ENCODE results near the gene MORF4L2.
A peak's percentile ranks its signal among the peaks of the same experiment; 100 is the strongest.

MORF4L2 gene, protein sequence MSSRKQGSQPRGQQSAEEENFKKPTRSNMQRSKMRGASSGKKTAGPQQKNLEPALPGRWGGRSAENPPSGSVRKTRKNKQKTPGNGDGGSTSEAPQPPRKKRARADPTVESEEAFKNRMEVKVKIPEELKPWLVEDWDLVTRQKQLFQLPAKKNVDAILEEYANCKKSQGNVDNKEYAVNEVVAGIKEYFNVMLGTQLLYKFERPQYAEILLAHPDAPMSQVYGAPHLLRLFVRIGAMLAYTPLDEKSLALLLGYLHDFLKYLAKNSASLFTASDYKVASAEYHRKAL

DNA sequence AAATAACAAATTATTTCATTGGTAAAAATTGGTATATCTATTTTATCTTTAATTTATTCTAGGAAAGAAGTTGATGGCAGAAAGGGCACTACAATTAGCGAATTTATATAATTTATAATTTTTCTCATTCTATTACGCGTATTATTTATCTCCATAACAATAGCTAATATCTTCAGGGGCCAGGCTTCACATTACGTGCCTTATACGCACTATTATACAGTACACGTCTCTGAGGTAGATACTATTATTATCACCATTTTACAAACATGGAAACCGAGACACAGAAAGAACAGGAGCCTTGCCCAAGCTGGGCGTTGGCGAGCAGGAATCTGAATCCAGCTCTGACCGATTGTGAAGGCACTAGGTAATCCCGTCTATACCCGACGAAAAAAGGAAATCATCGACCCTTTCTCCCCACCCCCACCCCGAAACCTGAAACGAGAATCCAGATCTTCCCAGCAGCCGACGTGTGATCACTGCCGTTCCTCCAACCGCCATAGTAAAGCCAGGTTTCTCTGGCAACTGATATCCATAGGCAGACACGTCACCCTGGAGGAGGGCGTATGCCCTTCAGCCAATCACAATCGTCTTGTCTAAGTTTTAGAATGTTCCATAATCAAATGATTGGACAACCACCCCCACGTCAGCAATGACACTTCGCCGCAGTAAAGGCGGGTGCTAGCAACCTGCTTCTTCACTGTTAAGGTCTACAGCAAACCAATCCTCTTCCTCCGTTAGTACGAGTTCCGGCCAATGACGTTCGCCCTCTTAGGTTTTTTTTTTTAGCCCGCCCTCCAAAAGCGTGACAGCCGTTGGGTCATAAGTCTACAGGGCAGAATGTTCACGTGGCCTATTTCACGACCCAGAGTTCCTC lies at the start of gene MORF4L2:
Gene MORF4L2 (minus strand): TSS at position 501 of the 874 bp plus-strand sequence. CDS start 9,672 bp downstream, outside the sequence.
- DNase-seq (ENCODE audit: low read depth, low spot score) = peak; percentile 97

DNA sequence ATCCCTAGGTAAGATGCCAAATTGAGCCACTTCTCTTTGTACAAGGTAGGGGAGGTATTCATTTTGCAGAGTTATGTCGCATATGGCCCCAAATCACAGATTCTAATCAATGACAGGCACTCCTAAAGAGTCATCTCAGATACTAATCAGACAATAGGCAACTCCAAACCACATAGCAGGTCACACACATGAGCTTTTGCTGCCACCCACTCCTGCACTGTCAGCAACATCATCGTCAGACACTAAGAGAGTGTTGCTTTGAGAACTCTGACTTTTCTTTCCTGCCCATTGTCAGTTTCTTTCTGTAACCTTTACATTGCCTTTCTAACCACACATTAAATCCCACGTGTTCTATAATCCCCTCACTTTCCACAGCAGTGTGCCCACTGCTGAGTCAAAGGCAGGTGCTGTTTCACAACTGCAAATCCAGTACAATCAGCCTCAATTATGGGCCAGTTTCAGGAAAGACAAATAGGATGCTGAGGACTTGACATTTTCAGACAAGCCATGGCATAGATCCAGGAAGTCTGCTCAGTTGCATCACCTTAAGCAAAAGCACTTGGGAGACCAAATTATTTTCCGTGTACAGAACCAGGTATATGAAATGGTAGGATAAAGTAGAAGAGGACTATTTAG lies 47.7 kb upstream of the MORF4L2 start:
- no peak for DNase-seq (ENCODE audit: low read depth, low spot score)

DNA sequence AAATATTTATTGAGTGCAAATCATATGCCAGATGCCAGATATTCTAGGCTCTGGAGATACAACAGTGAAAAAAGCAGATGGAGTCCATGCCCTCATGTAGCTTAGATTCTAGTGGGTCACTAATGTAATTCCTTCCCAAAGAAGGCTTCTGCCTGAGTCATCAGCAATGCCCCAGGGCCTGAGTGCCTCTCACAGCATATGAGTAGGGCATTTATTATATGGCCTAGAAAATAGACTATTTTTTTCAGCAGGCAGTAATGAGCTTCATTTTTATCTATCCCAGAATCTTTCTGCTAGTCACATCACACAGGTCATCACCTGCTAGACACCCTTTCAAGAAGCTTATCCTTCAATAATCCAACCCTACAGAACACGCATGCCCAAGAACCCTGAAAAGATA lies 46.5 kb upstream of the MORF4L2 start:
- DNase-seq (ENCODE audit: low read depth, low spot score) = no peak

DNA sequence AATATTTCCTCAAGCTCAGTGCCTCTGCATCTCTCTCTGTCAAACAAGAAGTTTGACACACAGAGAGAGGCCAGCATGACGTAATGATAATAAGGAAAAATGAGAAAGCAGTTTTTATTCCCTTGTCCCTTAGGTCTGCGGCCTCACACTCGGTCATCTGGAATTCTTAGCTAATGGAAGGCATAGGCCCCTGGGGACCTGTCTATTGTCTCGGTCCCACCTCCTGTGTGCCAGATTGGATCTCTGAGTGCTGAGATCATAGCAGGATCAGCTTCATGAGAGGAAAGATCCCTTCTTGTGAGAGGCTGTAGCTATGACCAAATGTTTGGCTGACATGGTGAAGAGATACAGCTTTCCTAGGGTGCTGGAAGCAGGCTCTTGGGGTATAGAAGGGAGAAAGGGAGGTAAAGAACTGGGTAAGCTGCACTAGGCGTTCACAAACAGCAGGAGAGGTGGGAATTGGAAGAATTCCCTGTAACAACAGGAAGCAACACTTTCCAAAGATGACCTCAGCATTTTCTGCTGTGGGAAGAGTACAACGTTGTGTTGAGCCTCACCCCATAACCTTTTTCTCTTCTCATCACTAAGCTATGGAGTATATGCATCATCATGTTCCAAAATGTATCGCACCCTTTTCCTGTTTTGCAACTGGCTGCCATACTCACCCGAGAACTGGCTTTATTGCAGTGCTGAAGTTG lies 44.4 kb upstream of the MORF4L2 start:
- no peak for DNase-seq (ENCODE audit: low read depth, low spot score)

DNA sequence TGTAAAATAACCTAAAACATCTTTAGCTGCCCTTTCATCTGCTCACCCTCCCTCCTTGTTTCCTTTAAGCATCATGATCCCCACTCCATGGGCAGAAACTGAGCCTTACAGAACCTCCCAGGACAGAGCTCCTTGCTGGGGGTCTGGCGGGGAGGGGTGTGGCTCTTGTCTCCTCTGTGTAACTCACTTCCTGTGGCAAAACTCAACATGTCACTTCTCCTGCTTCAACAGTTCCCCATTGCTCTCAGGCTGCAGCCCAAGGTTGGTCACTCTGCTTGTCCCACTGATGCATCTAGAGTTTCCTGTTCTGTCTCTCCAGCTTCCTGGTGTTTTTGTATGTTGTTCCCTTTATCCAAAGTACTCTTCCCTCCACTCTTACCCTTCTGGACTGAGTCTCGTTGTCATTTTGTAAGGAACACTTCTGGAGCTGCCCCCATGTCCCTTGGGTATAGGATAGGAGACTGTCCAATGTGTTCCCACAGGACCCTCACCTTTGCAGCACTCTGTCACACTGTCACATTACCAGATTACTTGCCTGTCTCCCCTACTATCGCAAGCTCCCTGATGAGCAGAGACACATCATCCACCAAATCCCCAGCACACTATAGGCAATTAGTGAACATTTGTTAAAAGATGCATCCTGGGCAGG lies 43.8 kb upstream of the MORF4L2 start:
- no peak for DNase-seq (ENCODE audit: low read depth, low spot score)

DNA sequence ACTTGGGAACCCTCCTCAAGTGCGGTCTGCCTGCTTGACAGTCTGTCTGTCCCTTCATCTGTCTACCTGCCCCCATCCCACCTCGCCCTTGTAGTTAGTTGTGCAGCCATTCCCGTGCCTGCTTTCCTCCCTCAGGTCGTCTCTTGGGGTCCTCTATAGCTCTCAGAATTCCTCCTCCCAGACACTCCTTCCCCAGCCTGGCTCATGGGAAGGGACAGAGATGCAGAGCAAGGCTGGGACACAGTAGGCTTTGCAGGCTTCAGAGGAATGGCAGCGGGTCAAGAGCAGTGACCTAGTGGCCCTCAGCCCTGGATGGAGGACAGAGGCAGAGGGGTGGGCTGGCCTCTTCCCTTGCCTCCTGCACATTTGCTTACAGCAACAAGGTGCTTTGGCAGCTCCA lies 42.5 kb upstream of the MORF4L2 start:
- DNase-seq (ENCODE audit: low read depth, low spot score) = no peak

DNA sequence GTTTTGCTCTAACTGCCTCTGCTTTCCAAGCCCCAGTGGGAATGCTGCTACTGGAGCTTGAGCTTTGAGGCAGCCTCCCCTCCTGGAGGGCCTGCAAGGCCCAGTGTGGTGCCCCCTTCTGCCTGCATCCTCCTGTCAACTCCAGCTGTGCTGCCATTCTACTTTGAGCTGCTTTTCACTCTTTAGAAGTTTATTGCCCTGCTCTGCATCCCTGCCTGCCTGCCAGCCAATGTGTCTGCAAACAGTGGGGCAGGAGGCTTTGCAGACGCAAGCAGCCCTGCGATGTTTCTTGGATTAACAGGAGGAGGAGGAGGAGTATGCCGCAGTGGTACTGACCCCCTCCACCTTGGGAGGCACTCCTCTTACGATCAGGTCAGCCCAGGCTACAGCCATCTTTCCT lies 40.6 kb upstream of the MORF4L2 start:
- no peak for DNase-seq (ENCODE audit: low read depth, low spot score)

DNA sequence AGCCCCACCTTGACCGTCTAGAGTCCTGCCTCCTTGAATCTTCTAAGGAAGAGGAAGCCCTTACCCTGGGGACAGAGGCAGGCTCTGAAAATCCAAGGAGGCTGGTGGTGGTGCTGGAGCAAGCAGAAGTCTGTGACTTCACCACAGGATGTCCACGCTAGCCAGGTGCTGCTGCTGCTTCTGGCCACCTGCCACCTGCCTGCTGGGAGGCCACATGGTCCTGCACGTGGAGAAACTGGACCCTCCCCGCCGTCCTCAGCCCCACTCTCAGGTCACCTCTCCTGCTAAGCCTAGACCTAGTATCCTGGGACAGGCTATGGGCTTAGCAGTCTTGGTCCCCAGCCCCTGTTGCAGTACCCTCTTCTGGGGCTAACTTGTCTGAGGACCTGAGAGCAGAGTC lies 40.0 kb upstream of the MORF4L2 start:
- DNase-seq (ENCODE audit: low read depth, low spot score) = no peak

DNA sequence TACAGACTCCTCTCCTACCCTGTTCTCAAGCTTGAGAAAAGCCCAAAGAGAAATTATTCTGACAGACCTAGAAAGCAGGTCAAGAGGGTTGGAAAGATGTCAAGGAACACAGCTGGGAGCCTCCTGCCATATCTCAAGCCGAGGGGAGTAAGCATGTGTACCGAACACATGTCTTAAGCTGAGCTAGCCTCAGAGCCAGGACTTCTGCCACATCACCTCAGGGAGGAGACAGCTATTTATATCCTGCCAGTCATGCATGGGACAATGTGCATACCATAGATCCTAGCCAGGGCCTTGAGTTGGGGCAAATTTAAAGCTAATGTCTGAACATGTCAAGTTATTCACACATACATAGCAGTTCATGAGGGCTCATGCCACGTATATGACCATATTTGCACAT lies 36.0 kb upstream of the MORF4L2 start:
- no peak for DNase-seq (ENCODE audit: low read depth, low spot score)

DNA sequence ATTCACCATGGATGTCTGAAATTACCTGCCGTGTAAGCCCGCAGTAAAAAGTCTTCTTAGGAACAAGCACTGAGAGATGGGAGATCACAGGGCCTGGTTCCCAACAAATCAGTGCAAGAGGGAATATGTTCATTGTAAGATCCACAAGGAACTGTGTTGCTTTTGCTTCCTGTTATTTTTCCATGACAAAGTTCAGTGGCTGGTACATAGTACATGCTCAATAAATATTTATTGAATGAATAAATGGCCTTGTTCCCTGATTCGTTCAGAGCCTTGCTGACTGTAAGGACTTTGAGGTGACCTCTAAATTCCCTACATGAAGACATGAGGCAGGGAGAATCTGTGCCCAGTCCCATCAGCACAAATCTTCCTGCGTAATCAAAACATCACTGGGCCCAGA lies 31.6 kb upstream of the MORF4L2 start:
- no peak for DNase-seq (ENCODE audit: low read depth, low spot score)

DNA sequence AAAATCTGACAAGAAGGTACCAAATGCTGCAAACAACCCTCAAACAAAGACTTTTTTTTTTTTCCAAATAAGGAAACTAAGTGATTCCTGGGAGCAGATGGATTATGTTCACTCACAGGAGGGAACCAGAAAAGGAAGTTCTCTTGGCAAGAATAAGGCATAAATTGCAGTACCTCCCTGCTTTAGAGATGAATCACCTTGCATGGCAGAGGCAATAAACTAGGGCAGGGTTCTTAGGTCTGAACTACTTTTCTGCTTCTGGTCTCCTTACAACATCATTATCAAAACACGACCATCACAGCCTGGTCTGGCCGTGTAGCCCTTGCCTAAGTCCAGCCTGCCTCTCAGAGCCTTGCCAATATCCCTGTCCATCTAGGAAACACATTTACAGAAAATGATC lies 30.5 kb upstream of the MORF4L2 start:
- DNase-seq (ENCODE audit: low read depth, low spot score) = no peak

DNA sequence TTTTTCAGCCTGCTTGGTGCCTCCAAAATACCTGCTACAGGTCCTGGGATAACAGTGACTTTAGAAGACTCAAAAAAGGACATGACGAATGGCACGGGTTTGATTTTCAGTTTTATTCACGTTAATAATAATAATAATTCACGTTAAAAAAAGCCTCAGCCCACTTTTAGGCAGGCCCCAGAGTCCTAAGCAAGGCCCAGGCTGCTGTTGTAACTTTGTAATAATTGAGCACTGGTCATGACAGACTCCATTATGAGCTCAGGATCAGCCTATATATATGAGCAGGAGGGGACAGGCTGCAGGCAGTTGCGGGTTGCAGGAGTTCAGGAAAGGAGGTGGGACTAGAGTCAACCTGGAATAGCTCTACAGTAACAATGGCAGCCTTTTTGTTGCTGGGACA lies 24.1 kb upstream of the MORF4L2 start, which contains the start of gene TMEM31:
Gene TMEM31 (plus strand): TSS at position 301 of the 400 bp plus-strand sequence. CDS start 1,350 bp downstream, outside the sequence.
- no peak for DNase-seq (ENCODE audit: low read depth, low spot score)

DNA sequence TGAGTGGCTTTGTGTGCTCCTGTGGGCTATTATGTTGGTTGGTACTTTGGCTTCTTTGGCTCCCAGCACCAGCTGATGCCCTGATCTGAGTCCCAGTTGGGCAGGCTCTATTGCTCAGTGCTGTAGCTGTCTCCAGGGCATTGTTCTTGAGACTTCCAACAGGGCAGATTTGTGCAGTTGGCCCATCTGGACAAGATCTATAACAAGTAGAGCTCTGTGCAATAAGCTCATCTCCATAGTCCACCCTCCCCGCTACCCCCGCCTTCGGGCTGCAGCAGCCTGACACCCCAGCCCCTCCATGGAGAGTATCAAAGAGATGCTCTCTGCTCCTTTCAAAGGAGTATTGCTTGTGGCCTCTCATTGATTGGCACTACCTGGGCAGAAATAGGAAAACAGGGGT lies 18.4 kb upstream of the MORF4L2 start:
- DNase-seq (ENCODE audit: low read depth, low spot score) = no peak

DNA sequence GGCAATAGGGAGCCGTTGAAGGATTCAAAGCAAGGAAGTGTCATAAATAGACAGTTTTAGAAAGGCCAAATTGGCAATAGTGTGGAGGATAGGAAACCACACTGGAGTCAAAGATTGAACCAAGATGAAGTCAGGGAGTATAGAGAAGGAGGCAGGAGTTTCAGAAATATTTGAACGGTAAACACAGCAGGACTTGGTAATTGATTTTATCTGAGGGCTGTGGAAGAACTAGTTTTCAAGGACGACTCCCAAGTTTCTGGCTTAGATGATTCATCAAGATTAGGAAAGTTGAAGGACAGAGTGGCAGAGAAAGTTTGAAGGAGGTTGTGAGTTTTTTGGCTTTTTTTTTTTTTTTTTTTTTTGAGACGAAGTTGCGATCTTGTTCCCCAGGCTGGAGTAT lies 12.7 kb upstream of the MORF4L2 start:
- DNase-seq (ENCODE audit: low read depth, low spot score) = no peak

DNA sequence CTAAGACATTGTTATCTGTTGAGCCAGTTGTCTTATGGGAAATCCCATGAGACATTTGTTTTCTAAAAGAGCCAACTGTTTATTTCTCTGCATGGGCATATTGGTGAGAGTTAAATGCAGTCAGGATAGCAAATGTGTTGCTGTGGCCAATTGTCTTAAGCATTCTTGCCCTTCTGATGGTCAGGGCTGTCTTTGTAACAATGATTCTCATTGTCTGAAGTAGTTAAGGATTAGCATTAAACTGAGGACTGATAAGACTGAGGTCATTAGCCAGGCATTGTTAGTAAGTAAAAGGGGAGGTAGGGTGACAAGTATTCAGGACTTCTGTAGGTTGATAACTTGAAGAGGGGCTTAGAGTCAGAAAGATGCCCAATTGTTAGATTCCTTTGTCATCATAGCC lies 11.2 kb upstream of the MORF4L2 start:
- DNase-seq (ENCODE audit: low read depth, low spot score) = no peak

DNA sequence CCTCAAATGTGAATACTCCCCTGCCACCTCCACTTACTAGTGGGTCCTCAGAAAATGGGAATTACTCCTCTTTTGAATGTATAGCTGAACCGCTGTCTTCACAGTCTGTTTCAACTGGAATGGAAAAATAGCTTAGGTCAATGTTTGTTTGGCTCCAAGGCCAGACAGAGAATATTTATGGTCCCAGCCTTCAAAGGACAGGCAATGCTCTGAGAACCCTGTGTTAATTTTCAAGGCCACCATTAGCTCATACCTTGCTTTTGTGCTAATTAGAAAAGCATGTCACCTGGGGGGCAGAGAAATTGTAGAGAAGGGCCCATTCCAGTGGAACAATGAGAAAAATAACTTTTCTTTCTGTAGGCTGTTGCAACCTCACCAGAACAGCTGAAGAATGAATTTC lies 4.6 kb upstream of the MORF4L2 start:
- DNase-seq (ENCODE audit: low read depth, low spot score) = no peak

DNA sequence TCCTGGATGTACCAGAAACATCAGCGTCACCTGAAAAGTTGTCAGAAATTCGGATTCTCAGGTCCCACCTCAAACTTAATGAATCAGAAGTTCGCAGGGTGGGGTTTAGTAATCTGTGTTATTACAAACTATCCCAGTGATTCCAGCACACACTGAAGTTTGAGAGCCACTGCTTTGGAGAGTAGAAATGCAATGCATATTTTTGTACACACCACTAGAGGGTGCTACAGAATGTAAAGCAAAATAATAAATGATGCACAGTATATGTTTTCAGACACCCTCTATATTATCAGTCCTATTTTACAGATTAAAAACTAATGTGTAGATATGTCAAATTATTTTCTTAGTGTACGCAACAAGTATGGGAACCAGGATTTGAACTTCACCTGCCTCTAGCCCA lies 2.4 kb upstream of the MORF4L2 start:
- DNase-seq (ENCODE audit: low read depth, low spot score) = no peak

DNA sequence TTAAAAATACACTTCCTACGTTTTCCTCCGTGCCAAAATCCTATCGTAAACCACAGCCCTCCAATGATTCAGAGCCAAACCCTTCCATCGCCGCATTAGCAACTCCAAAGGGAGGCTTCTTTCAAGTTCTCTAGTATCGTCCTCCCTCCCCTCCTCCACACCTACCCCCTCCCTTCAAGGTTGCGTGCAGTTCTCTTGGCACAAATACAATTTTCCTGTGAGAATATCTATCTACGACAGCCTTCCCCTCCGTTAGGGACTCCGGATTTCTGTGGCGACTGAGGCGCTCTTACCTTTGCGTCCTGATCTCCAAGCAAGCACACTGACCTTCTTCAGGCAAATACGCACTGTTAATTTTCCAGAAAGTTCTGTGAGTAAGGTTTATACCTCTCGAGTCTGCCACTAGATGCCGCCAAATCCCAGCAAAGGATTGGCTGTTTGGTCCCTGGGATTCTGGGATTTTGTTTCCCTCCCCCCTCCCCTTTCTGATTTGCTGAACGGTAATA lies 1.2 kb upstream of the MORF4L2 start:
- peak; percentile 40 for DNase-seq (ENCODE audit: low read depth, low spot score)

DNA sequence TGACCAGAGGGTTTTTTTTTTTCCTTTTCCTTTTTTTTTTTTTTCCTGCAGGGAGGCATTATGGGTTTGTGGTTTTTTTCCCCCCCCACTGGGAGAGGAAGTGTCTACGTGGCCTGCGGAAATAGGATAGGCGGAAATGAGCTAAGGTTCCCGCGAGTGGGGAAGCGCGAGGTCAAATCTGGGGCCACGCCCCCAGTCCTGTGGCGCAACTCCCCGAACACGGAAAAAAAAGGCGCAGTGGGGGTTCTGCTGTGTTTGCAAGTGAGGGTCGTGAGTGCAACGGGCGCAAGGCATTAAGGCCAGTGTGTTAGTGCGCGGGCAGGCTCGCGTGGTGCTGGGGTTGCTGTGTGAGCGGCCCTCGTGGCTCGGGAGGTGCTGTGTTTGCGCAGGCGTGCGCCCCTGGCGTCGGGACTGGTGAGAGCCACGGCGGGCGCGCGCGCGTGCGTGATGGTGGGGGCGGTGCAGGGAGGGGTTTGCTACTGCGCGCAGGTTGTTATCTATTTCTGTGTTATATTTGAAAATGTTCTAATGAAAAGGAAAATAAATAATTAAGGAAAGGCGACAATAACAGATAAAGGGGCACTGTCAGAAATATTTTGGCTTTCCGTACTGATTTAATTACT lies 685 bp upstream of the MORF4L2 start:
- no peak for DNase-seq (ENCODE audit: low read depth, low spot score)

DNA sequence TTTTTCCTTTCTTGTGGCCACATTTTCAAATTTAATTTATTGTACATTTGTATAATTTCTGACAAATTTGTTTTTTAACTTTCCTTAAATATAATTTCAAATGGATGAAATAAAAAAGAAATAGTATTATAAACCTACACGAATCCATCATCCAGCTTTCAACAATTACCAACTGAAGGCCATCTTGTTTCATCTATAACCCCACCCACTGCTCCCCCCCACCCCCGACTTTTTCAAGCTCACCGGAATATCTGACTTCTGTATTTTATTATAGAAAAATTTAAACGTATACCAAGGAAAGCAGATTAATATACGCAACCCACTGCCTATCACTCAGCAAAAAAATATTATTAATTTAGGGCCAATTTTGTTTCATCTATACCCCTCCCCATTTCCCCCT lies 1.1 kb downstream of the MORF4L2 start:
- no peak for DNase-seq (ENCODE audit: low read depth, low spot score)

DNA sequence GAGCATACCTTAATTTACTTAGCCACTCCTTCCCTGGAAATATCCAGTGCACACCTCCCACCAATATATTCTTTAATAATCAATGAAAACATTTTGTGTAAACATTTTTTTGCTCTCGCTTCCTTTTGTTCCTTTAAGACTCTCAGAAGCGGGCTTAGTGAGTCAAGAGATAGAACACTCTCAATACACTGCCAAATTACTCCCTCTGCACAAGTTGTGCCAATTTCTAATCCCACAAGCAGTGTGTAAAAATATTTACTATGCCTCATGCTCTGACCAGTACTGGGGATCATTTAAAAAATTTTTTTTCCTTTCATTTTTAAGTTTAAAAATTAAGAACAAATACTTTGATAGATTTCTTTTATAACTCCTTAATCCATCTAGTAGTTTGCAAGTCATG lies 5.1 kb downstream of the MORF4L2 start:
- DNase-seq (ENCODE audit: low read depth, low spot score) = no peak
